Dermis blood vessel endothelial cell (primary cell): ENCODE measurements around the gene TTC21B. TPM values are rescaled to one million over a fixed set of nuclear protein-coding genes. Genes with fewer than 3 reads are reported as not detected.

Experiments used
- DNase-seq: peaks from one replicate; pipeline ENCODE4 v3.0.0; 2010
- total RNA-seq: library from RNA; depleted of rRNA; stranded (reverse); fragments of >200 nt; gene quantifications from 2 replicates; pipeline ENCODE4 v1.2.3, GENCODE V29; 2014

Gene TTC21B
- total RNA-seq, 1 donor from 2014 or later = 33.4 TPM

DNA sequence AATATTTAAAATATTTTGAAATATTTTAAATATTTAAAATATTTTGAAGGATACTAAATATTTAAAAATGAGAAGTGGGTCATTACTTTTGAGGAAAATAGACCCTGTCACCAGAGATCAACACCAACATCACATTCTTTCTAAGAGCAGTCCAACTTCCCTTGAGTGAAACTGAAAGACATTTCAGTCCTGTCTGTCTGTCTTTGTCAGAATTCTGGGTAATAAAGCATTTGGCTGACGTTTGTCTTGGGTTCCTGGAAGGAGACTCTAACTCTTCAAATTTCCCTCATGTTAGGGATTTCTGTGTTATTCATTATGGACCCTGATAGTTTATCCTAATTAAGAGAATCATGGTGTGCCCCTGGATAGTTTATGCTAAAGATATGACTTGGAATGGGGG lies 32.8 kb downstream of the TTC21B start:
- no peak for DNase-seq

DNA sequence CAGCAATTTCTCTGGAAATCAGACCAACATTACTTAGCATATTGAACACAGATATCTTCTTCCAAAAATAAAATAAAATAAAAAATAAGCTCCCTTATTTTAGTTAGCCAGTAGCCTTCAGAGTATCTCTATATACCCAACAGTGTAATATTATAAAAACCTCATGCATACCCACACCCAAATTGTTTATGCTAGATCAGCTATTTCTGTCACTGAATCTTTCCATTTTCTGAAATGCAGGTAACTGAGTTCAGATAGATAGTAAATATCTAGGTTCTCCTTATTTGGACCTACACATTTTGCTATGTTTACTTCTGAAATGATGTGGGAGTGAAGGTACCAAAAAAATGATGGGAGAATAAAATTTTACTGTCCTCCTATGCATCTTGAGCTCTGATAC lies 39.9 kb downstream of the TTC21B start:
- DNase-seq = no peak

DNA sequence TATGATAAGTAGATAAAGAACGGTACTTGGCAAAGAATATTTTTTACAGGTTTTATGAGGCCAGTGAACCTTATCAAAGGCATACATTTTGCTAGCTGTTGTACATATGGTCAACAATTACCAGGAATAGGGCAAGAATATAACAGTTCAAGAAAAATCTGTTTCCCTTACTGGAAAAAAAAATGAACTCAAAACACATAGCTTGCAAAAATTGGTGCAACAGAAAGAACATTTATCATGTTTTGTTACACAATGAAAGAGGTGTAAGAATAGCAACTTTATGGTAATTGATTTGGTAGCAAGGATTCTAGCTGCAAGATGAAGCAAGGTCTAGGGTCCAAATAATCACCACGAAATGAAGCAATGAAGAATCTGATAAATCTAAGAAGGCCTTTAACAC lies 41.6 kb downstream of the TTC21B start:
- DNase-seq = no peak

DNA sequence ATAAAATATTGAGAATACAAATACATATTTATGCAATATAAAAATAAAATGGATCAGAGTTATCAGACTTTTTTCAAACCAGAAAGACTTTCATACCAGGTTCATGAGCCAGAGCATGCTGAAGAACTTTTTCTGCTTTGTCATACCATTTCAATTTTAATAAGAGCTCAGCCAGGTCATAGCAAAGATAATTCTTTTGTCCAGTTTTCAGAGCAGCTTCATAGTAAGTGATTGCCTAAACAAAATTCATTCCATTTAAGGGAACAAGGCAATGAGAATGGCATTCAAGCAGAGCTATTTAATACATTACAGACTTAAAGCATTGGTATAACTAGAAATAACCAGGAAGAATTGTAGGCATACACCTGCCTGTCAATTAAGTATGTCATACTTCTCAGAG lies 42.3 kb downstream of the TTC21B start:
- no peak for DNase-seq

DNA sequence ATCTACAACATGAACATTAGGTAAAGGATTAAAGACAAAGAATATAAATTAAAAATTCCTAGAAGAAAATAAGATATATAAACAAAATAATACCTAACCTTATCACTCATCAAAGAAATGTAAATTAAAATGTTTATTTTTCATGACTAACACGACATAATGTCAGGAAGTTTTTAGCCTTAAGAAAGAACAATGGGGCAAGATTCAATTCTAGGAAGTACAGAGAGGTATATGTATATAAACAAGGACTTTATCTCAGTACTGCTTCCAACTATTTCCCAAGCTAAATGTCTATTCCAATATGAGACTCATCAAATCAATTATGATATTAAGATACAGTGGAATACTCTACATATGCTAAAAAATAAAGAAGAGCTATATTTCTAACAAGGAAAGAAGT lies 44.1 kb downstream of the TTC21B start:
- peak; percentile 64 for DNase-seq

DNA sequence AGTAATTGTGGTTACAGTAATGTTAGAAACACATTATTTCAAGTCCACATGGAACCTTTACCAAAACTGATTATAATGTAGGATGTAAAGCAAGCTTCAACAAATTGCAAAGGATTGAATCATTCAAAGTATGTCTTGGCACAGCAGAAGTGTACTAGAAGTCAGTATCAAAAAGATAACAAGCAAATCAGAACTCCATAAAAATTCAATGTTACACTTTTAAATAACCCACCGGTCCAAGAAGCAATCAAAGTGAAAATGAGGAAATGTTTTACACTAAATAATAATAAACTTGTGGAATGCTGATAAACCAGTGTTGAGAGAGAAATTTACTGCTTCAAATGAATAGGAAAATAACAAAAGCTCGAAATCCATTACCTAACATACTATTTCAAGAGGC lies 47.7 kb downstream of the TTC21B start:
- DNase-seq = peak; percentile 18

DNA sequence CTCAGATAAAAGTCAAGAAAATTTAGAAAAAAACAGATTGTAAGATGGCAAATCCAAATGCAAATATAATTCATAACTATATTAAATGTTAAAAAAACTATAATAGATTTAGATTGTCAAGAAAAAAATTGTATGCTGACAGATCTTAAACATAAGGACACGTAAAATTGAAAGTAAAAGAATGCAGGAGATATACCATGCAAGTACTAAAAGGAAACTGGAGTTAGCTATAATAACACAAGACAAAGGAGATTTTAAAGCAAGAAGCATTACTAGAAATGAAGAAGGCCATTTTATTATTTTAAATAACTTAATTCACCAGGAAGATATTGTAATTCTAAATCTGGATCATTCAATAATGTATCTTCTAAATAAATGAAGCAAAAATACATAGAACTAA lies 48.3 kb downstream of the TTC21B start:
- no peak for DNase-seq

DNA sequence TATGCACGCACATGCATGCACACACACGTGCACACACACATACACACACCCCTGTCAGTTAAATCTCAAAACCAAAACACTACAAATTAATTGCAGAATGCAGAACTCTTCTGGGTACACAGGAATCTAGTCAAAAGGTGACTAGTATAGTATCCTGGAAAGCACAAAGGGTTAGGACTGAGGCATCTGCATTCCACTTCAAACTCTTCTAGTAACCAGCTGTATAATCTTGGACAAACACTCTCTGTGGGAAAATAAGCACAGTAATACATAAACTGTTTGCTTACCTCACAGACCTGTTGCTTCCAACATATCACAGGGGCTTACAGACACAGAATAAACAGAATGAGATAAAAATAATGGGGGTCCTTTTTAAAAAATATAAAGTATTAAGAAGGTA lies 49.1 kb downstream of the TTC21B start:
- DNase-seq = no peak

DNA sequence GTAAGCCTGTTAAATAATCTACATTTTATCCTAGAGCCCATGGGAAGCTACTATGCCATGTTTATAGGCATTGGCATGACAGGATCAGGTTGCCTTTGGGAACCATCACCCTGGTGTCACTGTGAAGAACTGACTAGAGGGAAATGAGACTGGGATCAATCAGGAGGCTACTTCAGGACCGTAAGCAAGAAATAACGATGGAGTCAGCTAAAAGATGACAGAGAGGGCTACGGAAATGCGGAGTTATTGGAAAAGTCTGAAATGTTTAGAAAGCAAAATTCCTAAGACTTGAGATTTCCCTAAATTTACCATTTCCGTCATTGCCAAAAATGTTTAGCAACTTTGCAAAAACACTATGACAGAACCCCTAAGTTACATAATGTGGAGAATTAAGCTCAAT lies 50.2 kb downstream of the TTC21B start:
- DNase-seq = no peak

DNA sequence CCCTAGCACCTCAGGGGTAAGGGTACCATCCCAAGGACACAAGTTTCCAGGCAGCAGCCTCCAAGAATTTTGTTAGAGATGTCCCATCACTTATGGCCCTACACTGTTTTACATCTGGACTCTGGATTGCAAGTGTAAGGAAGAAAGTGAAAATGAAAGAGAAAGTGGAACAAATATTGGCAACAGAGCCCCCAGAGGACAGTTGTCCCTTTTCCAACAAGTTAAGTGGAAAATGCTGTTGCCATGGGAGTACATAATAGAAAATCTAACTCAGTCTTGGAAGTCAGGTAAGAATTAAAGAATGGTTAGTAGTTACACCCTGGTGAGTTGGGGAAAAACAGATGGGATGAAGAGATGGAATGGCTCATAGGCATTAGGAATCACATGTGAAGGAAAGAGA lies 50.6 kb downstream of the TTC21B start:
- DNase-seq = peak; percentile 43

DNA sequence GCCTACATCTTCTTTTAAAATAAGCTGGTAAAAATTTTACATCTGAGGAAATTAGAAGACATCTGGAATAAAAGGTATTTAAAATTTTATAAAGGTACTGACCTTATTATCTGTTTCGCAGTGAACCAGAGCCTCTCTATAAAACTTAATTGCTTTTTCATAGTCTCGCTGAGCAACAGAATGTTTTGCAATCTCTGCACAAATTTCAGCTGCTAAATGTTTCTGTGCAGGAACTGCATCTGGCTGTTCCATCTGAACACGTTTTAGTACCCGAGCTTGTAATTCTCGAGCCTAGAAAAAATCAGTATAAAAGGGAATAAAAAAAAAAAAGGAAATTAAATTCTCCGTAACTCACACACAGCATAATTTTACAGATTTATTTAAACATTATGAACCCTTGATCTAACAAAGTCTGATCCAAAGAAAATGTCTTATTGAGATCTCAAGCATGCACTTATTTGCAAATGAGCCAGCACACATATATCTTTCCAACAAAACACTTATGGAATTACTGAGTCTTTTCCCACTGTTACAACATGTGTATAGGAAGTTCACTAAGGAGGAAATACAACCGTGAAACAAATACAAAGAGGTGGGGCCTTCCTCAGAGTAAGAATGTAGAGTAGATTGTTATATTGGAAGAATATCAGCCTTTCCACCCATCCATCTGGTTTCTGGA lies 51.8 kb downstream of the TTC21B start:
- peak; percentile 13 for DNase-seq

DNA sequence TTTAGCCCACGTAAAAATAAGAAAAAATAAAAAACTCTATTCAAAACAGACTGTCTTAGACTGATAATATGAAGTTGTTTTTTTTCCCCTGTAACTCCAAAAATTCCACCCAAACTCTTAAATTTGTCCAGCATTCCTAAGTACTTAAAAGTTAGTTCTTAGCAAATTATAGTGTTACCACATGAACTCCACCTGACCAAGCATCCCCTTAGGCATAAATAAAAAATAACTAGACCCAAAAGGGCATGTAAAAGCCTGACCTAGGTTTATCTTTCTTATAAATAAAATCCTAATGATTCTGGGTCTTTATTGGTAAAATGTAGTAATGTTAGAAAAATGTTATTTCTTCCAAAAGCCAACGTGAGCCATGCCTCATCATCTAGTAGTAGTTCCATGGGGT lies 54.3 kb downstream of the TTC21B start:
- DNase-seq = no peak

DNA sequence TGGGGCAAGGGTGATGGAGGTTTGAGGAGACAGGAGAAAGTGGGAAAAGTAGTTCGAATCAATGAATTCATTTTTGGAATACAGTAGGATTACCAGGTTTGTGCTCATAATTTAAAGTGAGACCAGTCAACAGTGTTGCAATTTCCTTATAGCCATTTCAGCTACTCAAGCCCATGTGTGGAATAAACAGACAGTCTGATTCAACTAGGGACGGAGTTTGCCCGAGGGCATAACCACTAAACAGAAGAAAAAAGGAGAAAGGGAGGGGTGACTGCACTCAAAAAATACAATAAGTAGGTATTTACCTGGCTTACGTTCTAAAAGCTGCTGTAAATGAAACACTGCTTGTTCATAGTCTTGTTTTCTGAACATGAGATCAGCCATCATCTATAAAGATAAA lies 55.2 kb downstream of the TTC21B start:
- DNase-seq = no peak

DNA sequence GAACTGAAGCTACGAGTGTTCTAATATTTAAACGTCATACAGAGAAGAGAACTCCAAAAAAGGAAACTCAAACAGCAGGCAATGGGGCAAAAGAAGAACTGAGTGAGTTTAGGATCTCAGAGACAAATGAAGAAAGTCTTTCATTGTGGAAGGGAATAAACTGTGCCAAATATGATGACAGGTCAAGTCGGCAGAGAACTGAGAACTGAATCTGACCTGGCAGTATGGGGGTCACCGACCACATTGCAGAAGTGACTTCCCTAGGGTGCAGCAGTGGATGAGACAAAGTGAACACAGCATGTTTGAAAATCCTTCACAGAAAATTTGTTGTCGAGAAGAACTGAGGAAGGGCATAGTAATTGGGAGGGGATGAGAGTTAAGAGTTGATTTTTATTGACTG lies 55.9 kb downstream of the TTC21B start:
- peak; percentile 77 for DNase-seq

DNA sequence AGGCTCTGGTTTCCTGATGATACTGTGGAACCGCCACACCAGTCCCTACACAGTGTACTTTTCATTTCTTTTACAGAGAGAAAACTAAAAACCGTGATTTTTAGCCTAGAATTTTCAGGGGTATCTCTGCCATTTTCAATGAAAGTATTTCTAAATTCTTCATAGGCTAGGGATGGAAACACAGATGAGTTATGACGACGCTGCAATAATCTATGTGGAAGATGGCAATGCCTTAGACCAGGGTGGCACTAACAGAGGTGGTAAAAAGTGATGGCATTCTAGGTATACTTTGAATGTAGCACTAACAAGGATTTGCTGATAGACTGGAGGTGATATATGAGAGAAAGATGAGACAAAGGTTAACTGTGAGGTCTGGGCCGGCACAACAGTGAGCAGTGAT lies 56.5 kb downstream of the TTC21B start:
- DNase-seq = no peak

DNA sequence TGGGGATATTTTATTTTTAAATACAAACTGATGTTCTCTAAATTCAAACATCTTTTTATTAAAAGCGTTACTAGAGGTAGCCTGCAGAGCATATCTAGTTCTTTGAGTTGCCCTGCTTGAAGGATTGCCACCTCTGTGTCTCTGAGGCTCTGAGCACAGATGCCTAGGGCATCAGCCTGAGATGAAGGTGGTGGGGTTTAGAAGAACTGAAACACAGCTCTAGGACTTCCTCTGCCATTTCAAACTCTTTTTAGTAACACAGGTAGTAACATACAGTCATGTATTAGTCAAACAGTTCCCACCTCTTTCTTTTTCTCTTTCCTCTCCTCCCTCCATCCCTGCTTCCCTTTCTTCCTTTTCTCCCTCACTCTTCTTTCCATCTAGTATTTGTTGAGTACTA lies 57.6 kb downstream of the TTC21B start:
- DNase-seq = no peak

DNA sequence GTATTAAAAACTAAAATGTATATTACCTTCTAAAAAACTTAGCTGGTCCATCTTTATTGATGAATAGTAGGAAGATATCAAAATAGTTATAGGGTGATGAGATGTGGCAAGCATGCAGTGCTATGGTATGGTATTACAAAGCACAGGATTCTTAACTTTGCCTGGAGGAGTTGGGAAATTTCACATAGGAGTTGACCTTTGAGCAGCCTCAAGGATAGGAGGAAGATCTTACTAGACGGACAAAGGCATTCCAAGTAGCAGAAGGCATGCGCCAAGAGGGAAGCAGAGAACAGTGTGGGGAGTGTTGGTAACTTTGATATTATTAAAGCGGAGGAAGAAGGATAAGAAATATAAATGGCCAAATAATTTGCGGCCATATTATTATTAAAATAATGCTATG lies 60.0 kb downstream of the TTC21B start:
- no peak for DNase-seq

DNA sequence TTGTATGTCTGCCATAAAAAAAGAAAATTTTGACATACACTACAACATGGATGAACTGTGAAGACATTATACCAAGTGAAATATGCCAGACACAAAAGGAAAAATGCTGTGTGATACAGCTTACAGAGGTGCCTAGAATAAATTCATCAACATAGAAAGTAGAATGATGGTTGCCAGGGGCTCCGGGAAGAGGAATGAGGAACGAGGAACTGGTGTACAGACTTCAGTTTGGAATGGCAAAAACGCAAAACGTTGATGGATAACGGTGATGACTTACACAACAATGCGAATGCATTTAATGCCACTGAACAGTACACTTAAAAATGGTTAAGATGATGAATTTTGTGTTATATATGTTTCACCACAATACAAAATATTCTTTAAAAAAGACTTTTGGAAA lies 61.0 kb downstream of the TTC21B start:
- DNase-seq = no peak

DNA sequence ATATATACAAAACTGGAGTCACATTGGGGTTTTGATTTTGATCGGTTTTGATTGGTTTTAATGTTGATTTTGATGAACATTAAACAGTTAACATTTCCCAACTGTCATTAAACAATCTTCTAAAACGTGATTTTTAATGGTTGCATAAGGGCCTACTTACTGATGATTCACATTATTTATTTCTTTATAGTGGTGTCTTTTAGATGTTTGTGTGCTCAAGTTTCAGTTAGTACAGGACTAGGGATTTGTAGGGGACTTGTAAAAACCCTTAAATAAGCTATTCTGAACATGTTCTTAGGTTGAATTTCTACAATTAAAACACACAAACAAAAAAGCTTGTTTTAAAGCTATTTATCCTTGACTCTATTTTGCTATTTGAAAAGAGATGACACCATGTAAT lies 61.6 kb downstream of the TTC21B start:
- DNase-seq = no peak

DNA sequence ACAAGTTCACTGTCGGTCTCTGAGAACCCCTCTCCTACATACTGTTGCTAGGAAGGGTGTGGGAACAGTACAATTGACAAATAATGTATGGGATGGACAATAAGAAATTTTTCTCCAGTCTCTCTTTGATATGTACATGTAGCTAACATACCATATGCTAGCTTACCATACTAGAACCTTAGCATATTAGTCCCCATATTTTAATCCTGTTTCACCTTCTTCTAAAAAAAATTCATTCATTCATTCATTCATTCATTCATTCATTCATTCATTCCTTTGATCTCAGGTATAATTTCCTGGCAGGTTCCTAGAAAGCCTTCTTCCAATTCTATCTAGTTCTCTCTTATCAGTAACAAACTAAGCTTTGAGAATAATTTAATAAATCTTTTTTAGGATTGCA lies 62.2 kb downstream of the TTC21B start:
- no peak for DNase-seq

DNA sequence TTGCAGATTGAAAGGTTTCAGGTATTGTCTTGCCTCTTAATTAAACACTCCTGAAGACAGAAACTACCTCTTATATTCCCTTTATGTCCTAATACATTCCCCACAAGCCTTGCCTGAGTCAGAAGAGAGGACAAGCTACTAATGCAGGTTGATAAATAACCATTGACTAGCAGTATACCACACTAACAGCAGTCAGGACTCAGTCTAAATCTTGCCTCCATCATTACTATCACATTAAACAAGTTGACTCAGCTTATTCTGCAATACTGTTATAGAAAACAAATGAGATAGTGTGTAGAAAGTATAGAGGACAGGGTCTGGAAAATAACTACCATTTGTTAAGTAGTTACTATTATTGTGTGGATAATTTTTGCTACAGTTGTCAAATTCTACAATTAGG lies 63.8 kb downstream of the TTC21B start:
- DNase-seq = no peak

DNA sequence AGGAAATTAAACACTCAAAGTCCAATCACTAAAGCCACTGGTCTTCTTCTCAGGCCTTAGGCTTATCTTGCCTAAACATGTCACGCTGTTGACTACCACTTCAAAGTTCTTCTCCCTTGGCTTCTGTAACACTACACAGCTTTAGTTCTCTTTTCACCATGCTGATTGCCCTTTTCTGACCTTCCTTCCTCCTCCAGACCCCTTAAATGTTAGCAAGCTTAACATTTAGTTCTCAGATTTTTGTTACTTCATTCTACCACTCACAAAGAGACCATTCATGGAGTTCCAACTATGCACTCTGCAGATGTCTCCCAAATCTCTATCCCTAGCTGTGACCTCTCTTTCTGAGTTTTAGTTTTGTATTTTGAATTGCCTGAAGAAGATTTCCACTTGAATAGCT lies 64.4 kb downstream of the TTC21B start:
- DNase-seq = no peak

DNA sequence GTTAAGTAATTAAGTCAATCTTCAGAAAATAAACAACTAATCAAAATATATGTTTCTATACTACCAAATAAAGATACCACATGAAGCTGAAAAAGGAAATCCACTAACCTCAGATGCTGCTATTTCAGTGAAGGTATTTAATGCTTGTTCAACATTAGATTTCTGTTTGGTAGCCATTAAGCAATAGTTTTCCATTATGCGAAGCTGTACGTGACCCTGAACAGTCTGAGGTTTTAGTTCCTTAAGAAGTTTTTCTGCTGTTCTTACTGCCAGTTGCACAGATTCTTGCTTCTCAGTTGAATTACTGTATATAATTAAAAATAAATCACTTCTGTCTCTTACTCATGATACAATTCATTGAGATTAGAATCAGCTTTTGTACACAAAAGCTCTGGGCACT lies 65.4 kb downstream of the TTC21B start:
- no peak for DNase-seq

DNA sequence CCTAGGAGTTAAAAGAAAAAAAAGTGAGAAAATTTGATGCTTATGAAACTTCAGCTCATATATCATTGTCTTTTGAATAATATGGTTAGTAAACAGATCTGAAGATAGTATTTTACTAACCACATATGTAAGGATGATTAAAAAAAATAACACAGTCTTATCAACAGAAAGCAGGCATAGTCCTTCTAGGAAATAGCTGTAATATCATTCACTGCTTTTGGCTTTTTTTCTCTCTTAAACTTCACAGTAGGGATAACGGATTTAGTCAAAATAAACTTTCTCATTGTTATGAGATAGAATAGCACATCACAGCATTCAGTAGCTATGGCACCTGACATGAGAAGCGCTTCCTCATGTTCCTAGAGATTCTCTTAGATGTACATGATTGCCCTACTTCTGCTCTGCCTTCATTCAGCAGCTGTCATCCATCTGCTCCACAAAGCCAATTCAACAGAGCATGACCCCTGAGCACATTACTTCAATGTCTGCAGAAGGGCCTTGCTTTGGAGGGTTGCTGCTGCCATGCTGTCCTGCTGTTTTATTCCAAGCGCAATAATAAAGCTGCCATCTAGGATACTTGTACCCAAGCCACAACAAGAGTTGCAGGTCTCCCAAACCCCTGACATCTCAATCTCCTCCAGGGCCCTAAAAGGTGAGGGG lies 67.0 kb downstream of the TTC21B start:
- no peak for DNase-seq
